Activated naive CD4-positive, alpha-beta T cell treated with anti-CD3 and anti-CD28 coated beads, Interleukin-2, amount 10 ng/mL, durations not matched to agents 7 days and 5 days (primary cell): ENCODE measurements around the gene CFAP46.

Source experiments
- CTCF ChIA-PET: fragments of 350-600 bp; sonication (Branson Sonifier 250); formaldehyde crosslinking; loops from one replicate; lab custom pipeline; 2021; ENCODE audit warnings: antibody characterized with exemption; lab: Charles Lee
- DNase-seq: peaks from one replicate; pipeline ENCODE4 v3.0.0-alpha.2; 2020
- H3K27ac Mint-ChIP-seq: one replicate; pipeline ENCODE4 v1.8.0; 2021; ENCODE audit warnings: mild to moderate bottlenecking, moderate library complexity, mixed read lengths
- H3K27me3 Mint-ChIP-seq: one replicate; pipeline ENCODE4 v1.8.0; 2021; ENCODE audit warnings: mild to moderate bottlenecking, mixed read lengths
- H3K36me3 Mint-ChIP-seq: one replicate; pipeline ENCODE4 v1.8.0; 2021; ENCODE audit warnings: mixed read lengths
- H3K4me1 Mint-ChIP-seq: one replicate; pipeline ENCODE4 v1.8.0; 2021; ENCODE audit warnings: mixed read lengths
- H3K4me3 Mint-ChIP-seq: one replicate; pipeline ENCODE4 v1.8.0; 2021; ENCODE audit warnings: mild to moderate bottlenecking, moderate library complexity, mixed read lengths
- H3K9me3 Mint-ChIP-seq: one replicate; pipeline ENCODE4 v1.8.0; 2021; ENCODE audit warnings: mixed read lengths

CFAP46 gene

DNA sequence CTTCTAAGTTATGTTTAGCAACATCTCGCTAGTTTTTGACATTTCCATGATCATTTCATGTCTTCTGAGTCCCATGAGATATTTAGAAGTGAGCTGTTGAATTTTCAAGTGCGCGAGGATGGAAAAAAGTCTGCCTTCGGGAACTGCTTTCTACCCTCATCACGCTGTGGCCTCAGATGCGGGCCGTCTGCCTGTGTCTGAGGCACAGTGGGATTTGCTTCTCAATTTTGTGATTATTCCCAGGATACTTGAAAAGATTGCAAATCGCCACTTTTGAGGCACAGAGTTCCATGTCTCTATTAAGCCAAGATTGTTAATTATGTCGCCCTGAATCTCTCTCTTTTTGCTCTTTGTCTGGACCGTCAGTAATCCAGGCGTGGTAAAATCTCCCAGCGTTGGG is 125.7 kb downstream of the CFAP46 start:
- CTCF ChIA-PET, result no interaction called here
- H3K4me3 Mint-ChIP-seq, result no peak overlapping the region

DNA sequence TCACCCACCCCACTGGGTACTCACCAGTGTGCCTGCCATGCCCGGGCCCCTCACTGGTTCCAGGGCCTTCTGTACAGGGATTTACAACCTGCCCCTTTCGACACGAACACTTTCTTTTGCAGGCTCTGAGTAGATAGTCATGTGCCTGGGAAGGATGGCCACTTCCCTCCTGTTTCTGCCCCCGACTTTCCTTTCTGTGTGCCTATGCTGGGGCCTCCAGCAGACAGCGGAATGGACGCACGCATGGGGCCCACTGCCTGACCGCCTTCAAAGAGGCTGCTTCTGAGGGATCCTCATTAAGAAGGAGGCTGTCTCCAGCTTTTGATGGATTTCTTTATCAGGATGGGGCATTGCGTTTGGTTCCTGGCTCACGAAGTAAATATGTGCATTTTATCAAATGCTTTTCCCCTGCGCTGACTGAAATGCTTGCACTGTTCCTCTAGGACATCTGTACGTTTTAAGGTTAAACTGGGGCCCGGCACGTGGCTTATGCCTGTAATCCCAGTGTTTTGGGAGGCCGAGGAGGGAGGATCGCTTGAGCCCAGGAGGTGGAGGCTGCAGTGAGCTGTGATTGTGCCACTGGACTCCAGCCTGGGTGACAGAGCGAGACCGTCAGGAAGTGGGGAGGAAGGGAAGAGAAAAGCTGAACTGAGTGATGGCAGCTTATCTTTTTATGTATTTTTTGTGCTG is 127.1 kb downstream of the CFAP46 start:
- Mint-ChIP-seq H3K27ac (no peak overlapping the region), H3K4me3 (no peak overlapping the region), H3K4me1 (no peaks in the 10 kb centered on the region), H3K27me3 (peaks cover 3% of the 10 kb centered on the region), H3K9me3 (peaks cover 5% of the 10 kb centered on the region), H3K36me3 (peaks cover 3% of the 10 kb centered on the region)
- CTCF ChIA-PET, result no interaction called here
- no peak for DNase-seq

More for the DNA sequence above, 125.7 kb downstream of the CFAP46 start:
- Mint-ChIP-seq H3K27ac (no peak overlapping the region), H3K27me3 (peaks cover 3% of the 10 kb centered on the region), H3K36me3 (peaks cover 3% of the 10 kb centered on the region), H3K9me3 (peaks cover 5% of the 10 kb centered on the region), H3K4me1 (no peaks in the 10 kb centered on the region)
- no peak for DNase-seq

DNA sequence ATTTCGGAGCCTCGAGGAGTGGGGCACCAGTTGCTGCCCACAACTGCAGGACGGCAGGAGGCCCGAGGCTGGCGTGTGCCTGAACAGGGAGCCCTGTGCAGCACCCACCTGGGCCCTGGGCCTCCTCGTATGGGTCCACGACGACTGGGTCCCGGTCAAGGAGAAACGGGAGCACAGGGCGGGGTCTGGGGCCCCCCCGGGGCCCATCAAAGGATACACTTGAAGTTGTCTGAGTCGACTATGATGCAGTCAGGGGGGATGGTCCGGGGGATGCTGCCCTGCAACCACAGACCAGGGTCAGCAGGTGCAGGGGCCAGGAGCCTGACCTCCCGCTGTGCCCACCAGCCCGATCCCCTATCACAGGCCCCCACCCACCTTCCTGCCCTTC is 127.9 kb downstream of the CFAP46 start:
- DNase-seq, result no peak
- no peaks in the 10 kb centered on the region for H3K4me1 Mint-ChIP-seq
- no peak overlapping the region for H3K4me3 Mint-ChIP-seq
- H3K9me3 Mint-ChIP-seq, result no peaks in the 10 kb centered on the region
- CTCF ChIA-PET, result no interaction called here
- peaks cover 3% of the 10 kb centered on the region for H3K27me3 Mint-ChIP-seq
- no peaks in the 10 kb centered on the region for H3K36me3 Mint-ChIP-seq
- no peak overlapping the region for H3K27ac Mint-ChIP-seq

DNA sequence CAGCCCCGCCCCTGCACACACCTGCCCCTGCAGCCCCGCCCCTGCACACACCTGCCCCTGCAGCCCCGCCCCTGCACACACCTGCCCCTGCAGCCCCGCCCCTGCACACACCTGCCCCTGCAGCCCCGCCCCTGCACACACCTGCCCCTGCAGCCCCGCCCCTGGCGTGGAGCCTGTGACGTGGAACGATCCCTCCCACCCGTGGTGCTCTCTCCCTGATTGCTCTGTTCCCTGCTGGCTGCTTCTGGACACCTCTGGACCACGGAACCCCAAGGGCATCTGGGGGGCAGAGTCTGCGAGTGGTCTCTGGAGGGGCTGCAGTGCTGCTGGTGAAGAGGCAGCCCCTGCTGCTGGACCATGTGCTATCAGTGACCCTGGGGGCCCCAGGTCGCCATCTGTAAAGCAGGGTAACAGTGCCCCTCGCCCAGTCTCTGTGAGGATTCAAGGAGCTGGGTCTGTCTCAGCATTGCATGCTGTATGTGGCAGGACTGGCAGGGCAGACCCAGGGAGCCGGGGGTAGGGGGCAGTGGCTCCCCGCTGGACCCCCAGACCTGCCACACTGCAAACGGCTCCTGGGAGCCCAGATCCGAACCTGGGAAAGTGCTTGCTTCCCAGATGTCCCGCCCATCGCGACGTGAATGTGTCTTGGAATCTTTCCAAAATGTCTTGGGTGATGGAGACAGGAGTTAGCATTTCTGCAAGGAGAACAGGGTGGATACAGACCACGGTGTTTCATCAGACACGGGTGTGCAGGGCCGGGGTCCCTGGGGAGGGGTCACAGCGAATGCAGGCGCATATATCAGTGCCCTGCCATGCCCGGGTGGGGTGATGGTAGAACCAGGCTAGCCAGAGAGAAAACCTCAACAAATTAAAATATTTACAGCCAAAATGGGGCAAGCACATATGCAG is 128.6 kb downstream of the CFAP46 start:
- no peak for DNase-seq
- H3K27me3 Mint-ChIP-seq, result peaks cover 3% of the 10 kb centered on the region
- H3K9me3 Mint-ChIP-seq, result no peaks in the 10 kb centered on the region
- CTCF ChIA-PET, result no interaction called here
- no peaks in the 10 kb centered on the region for H3K36me3 Mint-ChIP-seq
- H3K27ac Mint-ChIP-seq, result no peak overlapping the region
- H3K4me3 Mint-ChIP-seq, result no peak overlapping the region
- H3K4me1 Mint-ChIP-seq, result no peaks in the 10 kb centered on the region

DNA sequence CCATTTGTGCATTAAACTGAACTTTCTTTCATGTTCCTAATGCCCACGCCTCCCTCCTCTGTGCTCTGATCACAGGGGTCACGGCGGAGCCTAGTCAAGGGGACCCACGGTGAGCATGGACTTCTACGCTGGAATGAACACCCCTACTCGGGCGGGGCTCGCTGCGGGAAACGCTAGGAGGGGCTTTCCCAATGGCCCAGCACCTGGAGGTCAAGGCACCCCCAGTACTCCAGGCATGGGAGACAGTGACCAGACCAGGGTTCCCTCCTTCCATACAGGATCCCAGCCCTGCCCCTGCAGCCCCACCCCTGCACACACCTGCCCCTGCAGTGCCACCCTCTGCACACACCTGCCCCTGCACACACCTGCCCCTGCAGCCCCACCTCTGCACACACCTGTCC is 129.4 kb downstream of the CFAP46 start:
- CTCF ChIA-PET, result no interaction called here
- no peak overlapping the region for H3K4me3 Mint-ChIP-seq
- H3K4me1 Mint-ChIP-seq, result no peaks in the 10 kb centered on the region
- H3K27ac Mint-ChIP-seq, result no peak overlapping the region
- DNase-seq, result no peak
- peaks cover 3% of the 10 kb centered on the region for H3K27me3 Mint-ChIP-seq
- H3K36me3 Mint-ChIP-seq, result no peaks in the 10 kb centered on the region
- no peaks in the 10 kb centered on the region for H3K9me3 Mint-ChIP-seq

DNA sequence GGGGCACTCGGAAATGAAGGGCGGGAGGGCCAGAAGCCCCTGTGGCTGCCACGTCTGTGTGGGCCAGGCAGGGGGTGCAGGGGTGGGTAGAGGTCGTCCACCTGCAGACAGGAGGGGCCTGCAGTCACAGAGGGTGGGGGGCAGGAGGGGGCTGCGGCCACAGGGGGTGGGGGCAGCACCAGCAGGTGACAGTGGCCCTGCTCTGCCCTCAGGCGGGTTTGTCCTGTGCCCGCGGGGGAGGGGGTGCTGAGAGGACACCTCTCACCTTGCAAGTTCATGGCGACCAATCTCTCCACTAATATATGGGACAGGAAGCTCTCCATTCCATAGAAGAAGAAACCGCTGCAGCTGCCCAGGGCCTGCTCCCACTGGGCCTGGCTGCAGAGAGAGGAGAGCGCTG is 129.8 kb downstream of the CFAP46 start:
- no peak for DNase-seq
- peaks cover 3% of the 10 kb centered on the region for H3K27me3 Mint-ChIP-seq
- H3K4me3 Mint-ChIP-seq, result no peak overlapping the region
- CTCF ChIA-PET, result no interaction called here
- H3K27ac Mint-ChIP-seq, result no peak overlapping the region
- H3K36me3 Mint-ChIP-seq, result no peaks in the 10 kb centered on the region
- no peaks in the 10 kb centered on the region for H3K4me1 Mint-ChIP-seq
- no peaks in the 10 kb centered on the region for H3K9me3 Mint-ChIP-seq

DNA sequence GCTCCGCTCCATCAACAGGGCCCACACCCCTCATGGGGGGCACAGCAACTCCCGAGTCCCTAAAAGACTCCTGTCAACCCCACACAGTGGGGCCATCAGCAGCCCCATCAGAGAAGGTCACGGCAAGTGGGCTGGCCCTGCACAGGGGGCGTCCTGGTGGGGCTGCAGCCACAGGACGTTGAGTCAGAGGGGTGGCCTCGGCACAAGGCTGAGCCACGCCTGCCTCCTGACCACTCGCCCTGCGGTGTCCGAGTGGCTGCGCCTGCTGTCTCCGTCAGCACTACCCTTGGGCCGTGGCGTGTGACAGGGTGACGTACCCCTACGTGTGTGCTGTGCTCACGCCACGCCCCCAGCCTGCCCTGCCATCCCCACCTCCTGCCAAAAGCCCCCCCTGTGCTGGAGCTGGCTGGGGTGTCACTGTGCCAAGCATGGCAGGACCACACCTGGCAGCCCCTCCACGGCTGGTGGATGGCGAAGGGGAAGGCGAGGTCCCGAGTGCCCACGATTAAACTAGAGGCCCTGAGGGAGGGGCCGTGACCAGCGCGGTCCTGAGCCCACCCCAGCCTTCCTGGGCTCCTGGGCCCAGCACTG is 130.4 kb downstream of the CFAP46 start:
- no peak for DNase-seq
- H3K27me3 Mint-ChIP-seq, result peaks cover 3% of the 10 kb centered on the region
- H3K4me3 Mint-ChIP-seq, result no peak overlapping the region
- no peak overlapping the region for H3K27ac Mint-ChIP-seq
- CTCF ChIA-PET, result no interaction called here
- no peaks in the 10 kb centered on the region for H3K9me3 Mint-ChIP-seq
- no peaks in the 10 kb centered on the region for H3K36me3 Mint-ChIP-seq
- H3K4me1 Mint-ChIP-seq, result no peaks in the 10 kb centered on the region

DNA sequence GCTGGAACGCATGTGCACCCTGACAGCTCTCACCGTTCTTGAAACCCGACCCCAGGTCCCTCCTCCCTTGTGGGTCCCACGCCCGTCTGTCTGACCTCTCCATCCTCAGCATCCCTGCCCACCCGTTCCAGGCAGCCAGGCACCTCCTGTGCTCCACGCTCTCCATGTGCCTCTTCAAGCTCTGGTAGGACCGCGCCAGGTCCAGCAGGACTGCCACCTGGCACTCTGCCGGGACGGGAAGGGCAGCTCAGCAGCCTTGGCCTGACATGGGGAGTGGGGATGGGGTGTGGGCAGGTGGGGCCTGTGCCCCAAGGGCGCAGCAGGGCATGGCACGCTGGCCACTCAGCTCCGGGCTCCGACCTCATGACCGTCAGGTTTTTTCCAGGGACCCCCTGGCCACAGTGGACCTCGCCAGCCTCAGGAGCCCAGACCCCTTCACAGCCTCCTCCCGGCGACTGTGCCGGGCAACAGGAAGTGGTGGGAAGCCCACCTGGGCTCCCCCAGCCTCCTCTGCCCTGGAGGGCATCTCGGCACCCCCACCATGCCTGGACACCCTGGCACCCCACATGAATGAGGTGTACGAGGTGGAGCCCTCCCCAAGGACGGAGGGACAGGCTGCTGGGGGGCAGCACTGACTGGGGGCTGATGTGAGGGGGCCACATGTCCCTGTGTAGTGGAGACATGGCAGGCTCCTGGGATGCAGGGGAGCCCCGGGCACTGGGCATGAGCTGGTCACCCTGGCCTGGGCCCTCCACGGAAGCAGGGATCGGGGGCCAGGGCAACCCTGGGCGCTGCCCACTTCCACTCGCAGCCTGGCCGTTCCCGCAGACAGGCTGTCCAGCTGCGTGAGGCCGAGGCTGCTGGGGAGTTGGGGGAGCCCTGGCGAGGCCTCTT is 131.3 kb downstream of the CFAP46 start:
- no peaks in the 10 kb centered on the region for H3K4me1 Mint-ChIP-seq
- no peaks in the 10 kb centered on the region for H3K36me3 Mint-ChIP-seq
- no peak overlapping the region for H3K27ac Mint-ChIP-seq
- CTCF ChIA-PET, result no interaction called here
- no peak overlapping the region for H3K4me3 Mint-ChIP-seq
- DNase-seq, result no peak
- peaks cover 3% of the 10 kb centered on the region for H3K27me3 Mint-ChIP-seq
- no peaks in the 10 kb centered on the region for H3K9me3 Mint-ChIP-seq

DNA sequence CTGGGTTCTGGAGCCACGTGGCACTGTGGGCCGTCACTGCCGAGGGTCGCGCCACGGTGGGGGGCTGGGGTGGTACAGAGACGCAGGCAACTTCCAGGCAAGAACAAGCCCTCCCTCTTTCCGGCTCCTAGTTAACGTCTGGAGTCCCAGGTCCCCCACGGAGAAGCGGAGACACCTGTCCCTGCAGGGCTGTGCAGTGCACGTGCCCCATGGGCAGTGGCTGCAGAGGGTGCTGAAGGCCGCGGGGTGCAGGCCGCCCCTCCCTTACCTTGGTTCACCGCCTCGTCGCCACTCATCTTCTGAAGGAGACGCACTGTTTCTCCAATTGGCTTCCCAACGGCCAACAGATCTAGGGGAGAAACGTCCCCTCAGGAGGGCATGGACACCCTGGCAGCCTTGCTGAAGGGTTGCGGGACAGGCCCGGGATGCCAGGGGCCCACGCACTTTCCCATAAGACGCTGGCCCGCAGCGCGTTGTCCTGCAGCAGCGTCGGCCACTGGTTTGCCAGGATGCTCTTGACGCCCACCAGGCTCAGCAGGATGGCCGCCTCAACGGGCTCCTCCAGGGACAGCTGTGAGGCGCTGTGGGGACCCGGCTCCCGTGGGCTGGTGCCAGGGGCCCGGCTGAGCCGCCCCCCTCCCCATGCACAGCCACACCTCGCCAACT is 132.1 kb downstream of the CFAP46 start:
- no peak for DNase-seq
- Mint-ChIP-seq H3K4me1 (no peaks in the 10 kb centered on the region), H3K4me3 (no peak overlapping the region), H3K9me3 (no peaks in the 10 kb centered on the region), H3K36me3 (no peaks in the 10 kb centered on the region), H3K27ac (no peak overlapping the region), H3K27me3 (no peaks in the 10 kb centered on the region)
- CTCF ChIA-PET, result no interaction called here

DNA sequence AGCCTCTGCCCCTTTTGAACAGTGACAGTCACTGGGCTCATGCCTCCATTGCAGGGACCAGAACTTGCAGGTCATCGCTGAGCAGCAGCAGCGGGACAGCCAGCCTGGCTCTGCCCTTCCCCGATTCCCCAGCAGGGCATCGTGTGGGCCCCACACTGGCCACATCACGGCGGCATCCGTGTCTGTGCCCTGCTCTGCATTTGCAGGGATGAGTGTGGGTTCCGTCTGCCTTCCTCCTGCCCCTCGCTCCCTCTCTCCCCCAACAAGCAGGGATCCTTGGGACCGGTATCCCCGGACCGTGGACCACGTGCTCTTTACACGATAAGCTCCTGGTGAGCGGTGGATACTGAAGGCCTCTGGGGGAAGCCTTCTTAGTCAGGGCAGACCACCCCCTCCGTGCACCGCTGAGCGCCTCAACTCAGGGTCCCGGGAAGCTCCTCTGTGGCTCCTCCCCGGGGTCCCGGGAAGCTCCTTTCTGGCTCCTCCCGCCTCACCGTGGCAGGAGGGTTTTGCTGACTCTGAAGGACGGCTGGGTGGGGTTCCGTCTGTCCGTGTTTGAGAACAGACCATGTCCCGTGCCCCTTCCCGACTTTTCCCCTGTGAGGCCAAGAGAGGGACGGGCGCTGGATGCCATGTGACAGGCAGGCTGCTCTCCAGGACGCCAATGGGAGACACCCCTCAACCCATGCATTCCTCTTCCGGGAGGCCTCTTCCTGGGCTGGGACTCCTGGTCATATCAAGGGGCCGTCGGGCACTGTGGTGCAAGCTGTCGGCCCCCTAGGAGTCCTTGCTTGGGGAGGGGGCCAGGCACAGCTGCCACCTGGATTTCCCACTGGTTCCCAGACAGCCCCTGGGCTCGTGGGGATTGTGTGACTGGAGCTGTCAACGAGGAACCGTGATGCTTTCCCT is 132.9 kb downstream of the CFAP46 start:
- Mint-ChIP-seq H3K4me1 (no peaks in the 10 kb centered on the region), H3K27ac (no peak overlapping the region), H3K9me3 (no peaks in the 10 kb centered on the region), H3K27me3 (no peaks in the 10 kb centered on the region), H3K36me3 (no peaks in the 10 kb centered on the region), H3K4me3 (no peak overlapping the region)
- no peak for DNase-seq
- CTCF ChIA-PET, result no interaction called here

DNA sequence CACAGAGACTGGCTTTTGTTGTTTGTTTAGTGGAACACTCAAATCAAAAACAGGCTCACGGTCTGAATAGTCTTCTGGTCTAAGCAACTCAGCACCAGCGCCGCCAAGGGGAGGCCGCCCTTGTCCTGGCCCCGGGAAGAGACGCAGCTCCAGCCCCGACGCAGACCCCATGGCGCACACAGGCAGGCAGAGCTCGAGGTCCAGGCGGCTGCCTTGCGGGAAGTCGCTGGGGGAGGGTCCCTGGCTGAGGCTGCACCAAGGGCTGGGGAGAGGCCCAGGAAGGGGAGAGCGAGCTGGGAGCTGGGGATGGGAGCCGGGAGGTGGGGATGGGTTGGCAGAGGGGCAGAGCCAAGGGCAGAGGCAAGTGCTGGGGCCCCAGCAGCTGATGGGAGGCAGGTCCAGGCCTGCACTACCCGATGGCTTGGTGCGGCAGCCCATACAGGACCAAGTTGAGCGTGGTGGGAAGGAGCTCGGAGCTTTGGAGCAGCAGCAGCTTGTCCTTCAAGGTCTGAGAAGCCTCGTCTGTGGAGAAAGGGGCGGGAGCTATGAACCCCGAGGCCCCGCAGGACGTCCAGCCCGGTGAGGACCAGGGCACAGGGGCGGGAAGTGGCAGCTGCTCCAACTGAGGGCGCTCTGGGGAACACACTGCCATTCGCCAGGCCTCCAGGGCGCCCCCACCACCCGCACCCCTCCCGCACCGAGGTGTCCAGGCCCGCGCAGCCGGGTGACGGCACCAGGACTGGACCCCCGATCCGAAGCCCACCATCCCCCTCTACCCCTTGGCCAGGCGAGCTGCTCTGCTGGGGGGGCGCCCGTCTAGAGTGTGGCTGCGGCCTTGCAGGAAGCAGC is 133.8 kb downstream of the CFAP46 start:
- CTCF ChIA-PET, result no interaction called here
- Mint-ChIP-seq H3K9me3 (no peaks in the 10 kb centered on the region), H3K36me3 (no peaks in the 10 kb centered on the region), H3K27ac (no peak overlapping the region), H3K4me1 (no peaks in the 10 kb centered on the region), H3K4me3 (no peak overlapping the region), H3K27me3 (no peaks in the 10 kb centered on the region)
- no peak for DNase-seq

DNA sequence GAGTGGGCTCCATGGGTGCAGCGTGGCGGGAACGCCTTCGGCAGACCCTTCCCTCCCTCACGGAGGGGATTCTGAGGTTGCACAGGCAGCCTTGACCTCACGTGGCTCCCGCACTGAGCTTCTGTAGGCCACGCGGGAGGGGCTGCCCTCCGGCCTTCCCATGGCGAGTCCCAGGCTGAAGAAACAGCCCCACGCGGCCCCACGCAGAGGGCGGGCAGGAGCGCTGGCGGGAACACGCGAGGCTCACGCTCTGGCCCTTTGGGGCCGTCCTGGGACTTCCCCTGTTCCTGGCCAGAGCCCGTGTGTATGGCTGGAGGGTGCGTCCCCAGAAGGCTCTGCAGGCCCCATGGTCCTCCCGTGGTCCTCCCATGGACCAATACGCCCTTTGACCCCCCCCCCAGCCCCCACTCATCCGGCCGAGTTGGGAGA is 134.7 kb downstream of the CFAP46 start:
- Mint-ChIP-seq H3K4me3 (no peak overlapping the region), H3K27me3 (no peaks in the 10 kb centered on the region), H3K27ac (no peak overlapping the region), H3K36me3 (no peaks in the 10 kb centered on the region), H3K4me1 (no peaks in the 10 kb centered on the region), H3K9me3 (no peaks in the 10 kb centered on the region)
- no peak for DNase-seq
- CTCF ChIA-PET, result no interaction called here
